Vagina (tissue), 2 donors: ENCODE results near the gene CCDC167.

ENCODE experiments used
- CTCF ChIP-seq, 3 experiments: fragments of 450-650 bp in 2 of 3; fragments of 200-600 bp in 1 of 3; sonication (generic) in 1 of 3; IDR thresholded peaks; one replicate each; pipeline ENCODE4 v1.5.1; 2017 to 2019; ENCODE audit warnings: antibody characterized with exemption in 3 of 3, mild to moderate bottlenecking in 2 of 3, moderate library complexity in 2 of 3
- POLR2A ChIP-seq, 2 donors: fragments of 450-650 bp; IDR thresholded peaks; one replicate each; pipeline ENCODE4 v1.6.1; 2017; ENCODE audit warnings: antibody characterized with exemption in 2 of 2, mild to moderate bottlenecking in 2 of 2, moderate library complexity in 2 of 2
- POLR2AphosphoS5 ChIP-seq, 2 donors: sonication (generic); formaldehyde crosslinking; IDR thresholded peaks; one replicate each; pipeline ENCODE4 v1.9.0; 2017; ENCODE audit warnings: antibody characterized with exemption in 2 of 2, mild to moderate bottlenecking in 2 of 2, low read depth in 1 of 2; ENCODE audit not compliant: insufficient read depth in 1 of 2

DNA sequence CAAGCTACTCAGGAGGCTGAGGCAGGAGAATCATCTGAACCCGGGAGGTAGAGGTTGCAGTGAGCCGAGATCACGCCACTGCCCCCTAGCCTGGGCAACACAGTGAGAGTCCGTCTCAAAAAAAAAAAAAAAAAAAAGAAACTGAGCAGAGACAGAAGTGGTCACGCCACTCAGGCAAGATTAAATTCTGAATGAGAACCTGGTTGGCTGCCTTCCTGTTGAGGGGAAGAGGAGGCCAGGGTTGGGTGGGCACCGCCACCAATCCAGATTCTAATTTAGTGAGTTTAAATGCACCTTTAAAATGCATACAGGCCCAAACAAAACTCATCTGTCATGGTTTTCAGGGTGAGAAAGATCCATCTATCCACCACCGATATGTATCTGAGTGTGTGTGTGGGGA is 23.7 kb upstream of the CCDC167 start:
- TF ChIP-seq CTCF (IDR thresholded peaks at IDR 0.05) (no peak), POLR2A (IDR thresholded peaks at IDR 0.05) (no peak), POLR2AphosphoS5 (IDR thresholded peaks at IDR 0.05; ENCODE audit: insufficient read depth in 1 of 2, low read depth in 1 of 2) (no peak)
